Endodermal cell (in vitro differentiated cells): ENCODE data around the gene PALB2. TPM values are rescaled to one million over a fixed set of nuclear protein-coding genes. Genes with fewer than 3 reads are reported as not detected.

Experiments
- DNase-seq: peaks from one replicate; pipeline ENCODE4 v3.0.0-alpha.2; 2017
- H3K27ac ChIP-seq: 2 replicates; pipeline ENCODE4 v1.5.1; 2013; ENCODE audit warnings: mild to moderate bottlenecking, low read depth, low read length, moderate library complexity
- H3K27me3 ChIP-seq: 2 replicates; pipeline ENCODE4 v1.6.1; 2013; ENCODE audit warnings: mild to moderate bottlenecking, low read length, moderate library complexity; ENCODE audit not compliant: insufficient read depth, control insufficient read depth, poor library complexity, severe bottlenecking
- H3K36me3 ChIP-seq: 2 replicates; pipeline ENCODE4 v1.7.0; 2013; ENCODE audit warnings: mild to moderate bottlenecking, low read length, moderate library complexity; ENCODE audit not compliant: control insufficient read depth, insufficient read depth
- H3K4me1 ChIP-seq: one replicate; pipeline ENCODE4 v1.7.0; 2013; ENCODE audit warnings: low read length; ENCODE audit not compliant: control insufficient read depth, insufficient read depth
- H3K4me3 ChIP-seq: 2 replicates; pipeline ENCODE4 v1.5.1; 2013; ENCODE audit warnings: mild to moderate bottlenecking, low read length, moderate library complexity
- H3K9ac ChIP-seq: 2 replicates; pipeline ENCODE4 v1.6.1; 2013; ENCODE audit warnings: mild to moderate bottlenecking, low read length, moderate library complexity; ENCODE audit not compliant: poor library complexity, severe bottlenecking; ENCODE audit errors: extremely low read depth
- H3K9me3 ChIP-seq: 2 replicates; pipeline ENCODE4 v1.6.1; 2013; ENCODE audit warnings: mild to moderate bottlenecking, low read length, moderate library complexity; ENCODE audit not compliant: control insufficient read depth
- H3K27ac Mint-ChIP-seq: 2 replicates; pipeline ENCODE4 v1.8.0; 2020; ENCODE audit warnings: mixed read lengths
- H3K27me3 Mint-ChIP-seq: 2 replicates; pipeline ENCODE4 v1.8.0; 2021; ENCODE audit warnings: mild to moderate bottlenecking, mixed read lengths; ENCODE audit not compliant: insufficient read depth
- H3K36me3 Mint-ChIP-seq: 2 replicates; pipeline ENCODE4 v1.8.0; 2020; ENCODE audit warnings: low read depth, mixed read lengths
- H3K4me1 Mint-ChIP-seq: 2 replicates; pipeline ENCODE4 v1.8.0; 2020; ENCODE audit warnings: mixed read lengths
- H3K4me3 Mint-ChIP-seq: 2 replicates; pipeline ENCODE4 v1.8.0; 2020; ENCODE audit warnings: mild to moderate bottlenecking, moderate library complexity, mixed read lengths
- H3K9me3 Mint-ChIP-seq: 2 replicates; pipeline ENCODE4 v1.8.0; 2020; ENCODE audit warnings: mild to moderate bottlenecking, mixed read lengths
- CTCF ChIP-seq: fragments of 200-600 bp; sonication (generic); conservative IDR thresholded peaks from 2 replicates; pipeline ENCODE4 v1.5.0; 2021; ENCODE audit warnings: antibody characterized with exemption, mild to moderate bottlenecking
- WGBS, 2 experiments: methylation state at CpG; one replicate each; pipeline versions ENCODE4 v1.1.5 to v1.1.7; 2013; ENCODE audit warnings: missing lambda C conversion rate in 2 of 2, mixed read lengths in 1 of 2; ENCODE audit not compliant: insufficient coverage in 1 of 2, insufficient read length in 1 of 2; 5-methylcytosine and 5-hydroxymethylcytosine counted together
- total RNA-seq, 2 donors: library from RNA; stranded (reverse); fragmentation: NEBNext Ultra II Directional in 1 of 2; extraction: Animal tissue kit (Norgen Biotek cat#: 25700) in 1 of 2; gene quantifications; 2 replicates in 1 of 2; 3 replicates in 1 of 2; pipeline ENCODE4 v1.2.1, GENCODE V29; 2021

PALB2 gene
- total RNA-seq, 2 donors from 2014 or later, result 20.0 to 24.8 TPM

- peaks cover 72% of the 10 kb centered on the region for H3K36me3 ChIP-seq
- Mint-ChIP-seq H3K36me3 (peaks cover 45% of the 10 kb centered on the region), H3K4me1 (no peaks in the 10 kb centered on the region)
Observed at GRCh38 chr16:23579371-23579770, 61.7 kb downstream of the PALB2 start.

GRCh38 chr16:23578101-23578830, 62.8 kb downstream of the PALB2 start:
- TF ChIP-seq CTCF, result no peak
- Histone ChIP-seq H3K27ac (no peak overlapping the region), H3K9ac (no peak overlapping the region), H3K36me3 (peaks cover 78% of the 10 kb centered on the region), H3K27me3 (no peaks in the 10 kb centered on the region), H3K9me3 (no peaks in the 10 kb centered on the region), H3K4me3 (no peak overlapping the region), H3K4me1 (peaks cover 4% of the 10 kb centered on the region)
- H3K27me3 Mint-ChIP-seq, result no peaks in the 10 kb centered on the region
- no peak overlapping the region for H3K4me3 Mint-ChIP-seq
- WGBS, 2 experiments, result 88 to 91% methylated on average over 4 to 5 of the region's 5 CpGs
- H3K36me3 Mint-ChIP-seq, result peaks cover 52% of the 10 kb centered on the region
- peaks cover 9% of the 10 kb centered on the region for H3K4me1 Mint-ChIP-seq
- H3K27ac Mint-ChIP-seq, result no peak overlapping the region
- no peak for DNase-seq
- no peaks in the 10 kb centered on the region for H3K9me3 Mint-ChIP-seq

More at GRCh38 chr16:23579371-23579770, 61.7 kb downstream of the PALB2 start:
- H3K27me3 Mint-ChIP-seq, result no peaks in the 10 kb centered on the region
- Histone ChIP-seq H3K27me3 (no peaks in the 10 kb centered on the region), H3K9ac (no peak overlapping the region), H3K9me3 (no peaks in the 10 kb centered on the region), H3K27ac (no peak overlapping the region), H3K4me3 (no peak overlapping the region), H3K4me1 (no peaks in the 10 kb centered on the region)
- no peak overlapping the region for H3K4me3 Mint-ChIP-seq
- no peaks in the 10 kb centered on the region for H3K9me3 Mint-ChIP-seq
- 99 to 100% methylated on average over 3 of the region's 4 CpGs for WGBS, 2 experiments
- TF ChIP-seq CTCF, result no peak
- no peak overlapping the region for H3K27ac Mint-ChIP-seq
- DNase-seq, result no peak

GRCh38 chr16:23577493-23577892, 63.6 kb downstream of the PALB2 start:
- no peak overlapping the region for H3K27ac ChIP-seq
- H3K4me1 ChIP-seq, result peaks cover 4% of the 10 kb centered on the region
- no peak for TF ChIP-seq CTCF
- no peaks in the 10 kb centered on the region for H3K27me3 Mint-ChIP-seq
- 92 to 100% methylated on average over 2 of the region's 2 CpGs for WGBS, 2 experiments
- H3K36me3 Mint-ChIP-seq, result peaks cover 57% of the 10 kb centered on the region
- H3K4me3 ChIP-seq, result no peak overlapping the region
- H3K9me3 Mint-ChIP-seq, result no peaks in the 10 kb centered on the region
- H3K27ac Mint-ChIP-seq, result no peak overlapping the region
- H3K4me3 Mint-ChIP-seq, result no peak overlapping the region
- no peak for DNase-seq
- H3K36me3 ChIP-seq, result peaks cover 84% of the 10 kb centered on the region
- peaks cover 10% of the 10 kb centered on the region for H3K4me1 Mint-ChIP-seq
- no peak overlapping the region for H3K9ac ChIP-seq
- H3K27me3 ChIP-seq, result no peaks in the 10 kb centered on the region
- H3K9me3 ChIP-seq, result no peaks in the 10 kb centered on the region
